NCI-H187 (cell line): ENCODE data around the gene PLPP7.
"Not testable (repeated sequence)": the region's sequence is repeated elsewhere in the genome, so short reads cannot be mapped to it uniquely, and the experiment has no call there.

Experiments used
- DNase-seq, 2 experiments: peaks; one replicate each; lab custom pipeline; 2025; lab: John Stamatoyannopoulos, UW

PLPP7 gene

GRCh38 chr9:131330814-131331600, 41.5 kb downstream of the PLPP7 start:
- no peak for DNase-seq

GRCh38 chr9:131331996-131332395, 42.5 kb downstream of the PLPP7 start:
- not testable (repeated sequence) for DNase-seq

GRCh38 chr9:131333771-131334628, 44.5 kb downstream of the PLPP7 start:
- no peak for DNase-seq

- DNase-seq: no peak
These were observed 45.3 kb downstream of the PLPP7 start for GRCh38 chr9:131334629-131335367.

- no peak for DNase-seq
These were observed 45.8 kb downstream of the PLPP7 start for GRCh38 chr9:131335368-131335755.

GRCh38 chr9:131337131-131337848, 47.8 kb downstream of the PLPP7 start:
- no peak for DNase-seq

GRCh38 chr9:131339212-131339611, 49.7 kb downstream of the PLPP7 start:
- DNase-seq: not testable (repeated sequence)

GRCh38 chr9:131344931-131345535, 55.5 kb downstream of the PLPP7 start:
- not testable (repeated sequence) for DNase-seq

- DNase-seq: no peak
These were observed 57.0 kb downstream of the PLPP7 start for GRCh38 chr9:131346559-131346958.

- DNase-seq: no peak
These were observed 58.0 kb downstream of the PLPP7 start for GRCh38 chr9:131347376-131348020.

- no peak for DNase-seq
These were observed 59.4 kb downstream of the PLPP7 start for GRCh38 chr9:131348631-131349521.

GRCh38 chr9:131349522-131349880, 60.0 kb downstream of the PLPP7 start:
- DNase-seq: no peak

GRCh38 chr9:131349881-131350563, 60.5 kb downstream of the PLPP7 start:
- peak in 1 of 2 experiments; percentile 37 for DNase-seq

GRCh38 chr9:131356479-131356878, 67.0 kb downstream of the PLPP7 start:
- not testable (repeated sequence) for DNase-seq

- DNase-seq: no peak
These were observed 69.0 kb downstream of the PLPP7 start for GRCh38 chr9:131358556-131358955.
